ENCODE results near the gene CASP12.

The CASP12 gene

GRCh38 chr11:104856607-104857006, 41.7 kb downstream of the CASP12 start:
- no peaks in the 10 kb centered on the region for H3K36me3 ChIP-seq (ENCODE audit: insufficient read depth, low read length)
- no peak overlapping the region for H3K27ac ChIP-seq
- H3K9me3 ChIP-seq (ENCODE audit: low read depth, low read length): no peaks in the 10 kb centered on the region
- H3K9ac ChIP-seq (ENCODE audit: insufficient read length): no peak overlapping the region
- no peak for DNase-seq (ENCODE audit: low read depth, low spot score)
- no peak overlapping the region for H3K4me3 ChIP-seq
- no peak for TF ChIP-seq EZH2 (IDR thresholded peaks at IDR 0.05)
- no peak for TF ChIP-seq FOXP2 (optimal IDR thresholded peaks at IDR 0.05; ENCODE audit: control extremely low read depth, extremely low read length, insufficient read depth)
- TF ChIP-seq POLR2AphosphoS5 (IDR thresholded peaks at IDR 0.05; ENCODE audit: borderline replicate concordance, low read depth, low read length): no peak

- H3K4me3 ChIP-seq: no peak overlapping the region
- H3K9me3 ChIP-seq (ENCODE audit: low read depth, low read length): no peaks in the 10 kb centered on the region
- H3K9ac ChIP-seq (ENCODE audit: insufficient read length): no peak overlapping the region
- TF ChIP-seq POLR2AphosphoS5 (IDR thresholded peaks at IDR 0.05; ENCODE audit: borderline replicate concordance, low read depth, low read length) (no peak), EZH2 (IDR thresholded peaks at IDR 0.05) (no peak), FOXP2 (optimal IDR thresholded peaks at IDR 0.05; ENCODE audit: control extremely low read depth, extremely low read length, insufficient read depth) (no peak)
- no peak overlapping the region for H3K27ac ChIP-seq
- no peak for DNase-seq (ENCODE audit: low read depth, low spot score)
- no peaks in the 10 kb centered on the region for H3K36me3 ChIP-seq (ENCODE audit: insufficient read depth, low read length)
These were observed 42.3 kb downstream of the CASP12 start for GRCh38 chr11:104855965-104856364.

- no peak overlapping the region for H3K27ac ChIP-seq
- no peak overlapping the region for H3K9ac ChIP-seq (ENCODE audit: insufficient read length)
- no peak overlapping the region for H3K4me3 ChIP-seq
- DNase-seq (ENCODE audit: low read depth, low spot score): no peak
- H3K9me3 ChIP-seq (ENCODE audit: low read depth, low read length): no peaks in the 10 kb centered on the region
- H3K36me3 ChIP-seq (ENCODE audit: insufficient read depth, low read length): no peaks in the 10 kb centered on the region
- no peak for TF ChIP-seq POLR2AphosphoS5 (IDR thresholded peaks at IDR 0.05; ENCODE audit: borderline replicate concordance, low read depth, low read length)
- no peak for TF ChIP-seq FOXP2 (optimal IDR thresholded peaks at IDR 0.05; ENCODE audit: control extremely low read depth, extremely low read length, insufficient read depth)
- TF ChIP-seq EZH2 (IDR thresholded peaks at IDR 0.05): no peak
These were observed 45.0 kb downstream of the CASP12 start for GRCh38 chr11:104853276-104853675.

GRCh38 chr11:104852811-104853210, 45.4 kb downstream of the CASP12 start:
- H3K9ac ChIP-seq (ENCODE audit: insufficient read length): no peak overlapping the region
- DNase-seq (ENCODE audit: low read depth, low spot score): no peak
- TF ChIP-seq POLR2AphosphoS5 (IDR thresholded peaks at IDR 0.05; ENCODE audit: borderline replicate concordance, low read depth, low read length) (no peak), FOXP2 (optimal IDR thresholded peaks at IDR 0.05; ENCODE audit: control extremely low read depth, extremely low read length, insufficient read depth) (no peak), EZH2 (IDR thresholded peaks at IDR 0.05) (no peak)

GRCh38 chr11:104846216-104846615, 52.0 kb downstream of the CASP12 start:
- H3K9ac ChIP-seq (ENCODE audit: insufficient read length): no peak overlapping the region
- TF ChIP-seq POLR2AphosphoS5 (IDR thresholded peaks at IDR 0.05; ENCODE audit: borderline replicate concordance, low read depth, low read length) (no peak), FOXP2 (optimal IDR thresholded peaks at IDR 0.05; ENCODE audit: control extremely low read depth, extremely low read length, insufficient read depth) (no peak), EZH2 (IDR thresholded peaks at IDR 0.05) (no peak)

More at GRCh38 chr11:104852811-104853210, 45.4 kb downstream of the CASP12 start:
- Histone ChIP-seq H3K4me3 (no peak overlapping the region), H3K27ac (no peak overlapping the region), H3K36me3 (ENCODE audit: insufficient read depth, low read length) (no peaks in the 10 kb centered on the region), H3K9me3 (ENCODE audit: low read depth, low read length) (no peaks in the 10 kb centered on the region)

GRCh38 chr11:104844451-104844850, 53.8 kb downstream of the CASP12 start:
- TF ChIP-seq POLR2AphosphoS5 (IDR thresholded peaks at IDR 0.05; ENCODE audit: borderline replicate concordance, low read depth, low read length): no peak
- no peak for TF ChIP-seq FOXP2 (optimal IDR thresholded peaks at IDR 0.05; ENCODE audit: control extremely low read depth, extremely low read length, insufficient read depth)
- no peak for TF ChIP-seq EZH2 (IDR thresholded peaks at IDR 0.05)
- DNase-seq (ENCODE audit: low read depth, low spot score): no peak
- no peak overlapping the region for H3K4me3 ChIP-seq

More at GRCh38 chr11:104846216-104846615, 52.0 kb downstream of the CASP12 start:
- DNase-seq (ENCODE audit: low read depth, low spot score): no peak
- Histone ChIP-seq H3K9me3 (ENCODE audit: low read depth, low read length) (no peaks in the 10 kb centered on the region), H3K27ac (no peak overlapping the region), H3K36me3 (ENCODE audit: insufficient read depth, low read length) (no peaks in the 10 kb centered on the region), H3K4me3 (no peak overlapping the region)

GRCh38 chr11:104843150-104843836, 55.0 kb downstream of the CASP12 start:
- TF ChIP-seq FOXP2 (optimal IDR thresholded peaks at IDR 0.05; ENCODE audit: control extremely low read depth, extremely low read length, insufficient read depth): no peak
- TF ChIP-seq EZH2 (IDR thresholded peaks at IDR 0.05): no peak
- no peak for TF ChIP-seq POLR2AphosphoS5 (IDR thresholded peaks at IDR 0.05; ENCODE audit: borderline replicate concordance, low read depth, low read length)

More at GRCh38 chr11:104844451-104844850, 53.8 kb downstream of the CASP12 start:
- Histone ChIP-seq H3K27ac (no peak overlapping the region), H3K9me3 (ENCODE audit: low read depth, low read length) (no peaks in the 10 kb centered on the region), H3K9ac (ENCODE audit: insufficient read length) (no peak overlapping the region), H3K36me3 (ENCODE audit: insufficient read depth, low read length) (no peaks in the 10 kb centered on the region)

GRCh38 chr11:104841973-104842525, 56.2 kb downstream of the CASP12 start:
- H3K9ac ChIP-seq (ENCODE audit: insufficient read length): no peak overlapping the region
- TF ChIP-seq EZH2 (IDR thresholded peaks at IDR 0.05) (no peak), POLR2AphosphoS5 (IDR thresholded peaks at IDR 0.05; ENCODE audit: borderline replicate concordance, low read depth, low read length) (no peak), FOXP2 (optimal IDR thresholded peaks at IDR 0.05; ENCODE audit: control extremely low read depth, extremely low read length, insufficient read depth) (no peak)
- no peak for DNase-seq (ENCODE audit: low read depth, low spot score)
- H3K36me3 ChIP-seq (ENCODE audit: insufficient read depth, low read length): no peaks in the 10 kb centered on the region
- no peaks in the 10 kb centered on the region for H3K9me3 ChIP-seq (ENCODE audit: low read depth, low read length)
- no peak overlapping the region for H3K4me3 ChIP-seq
- H3K27ac ChIP-seq: no peak overlapping the region

More at GRCh38 chr11:104843150-104843836, 55.0 kb downstream of the CASP12 start:
- H3K9ac ChIP-seq (ENCODE audit: insufficient read length): no peak overlapping the region
- H3K4me3 ChIP-seq: no peak overlapping the region
- H3K9me3 ChIP-seq (ENCODE audit: low read depth, low read length): no peaks in the 10 kb centered on the region
- no peak overlapping the region for H3K27ac ChIP-seq
- H3K36me3 ChIP-seq (ENCODE audit: insufficient read depth, low read length): no peaks in the 10 kb centered on the region
- DNase-seq (ENCODE audit: low read depth, low spot score): no peak

All from SK-N-MC (cell line).